B cell (primary cell): Measurements from ENCODE around the gene PNLIPRP2. TPM values are rescaled to one million over a fixed set of nuclear protein-coding genes. Genes with fewer than 3 reads are reported as not detected.

Experiments
- ATAC-seq: fragments of 200-7000 bp; cut with Tn5 transposase; one replicate; pipeline ENCODE4 v1.10.0; 2021; ENCODE audit warnings: low read depth, mild to moderate bottlenecking, moderate number of reproducible peaks, moderate library complexity
- CTCF ChIA-PET: fragments of 350-600 bp; sonication (Branson Sonifier 250); formaldehyde crosslinking; loops from one replicate; lab custom pipeline; 2021; ENCODE audit warnings: antibody characterized with exemption, inconsistent platforms; lab: Charles Lee
- POLR2A ChIA-PET: fragments of 350-600 bp; sonication (Branson Sonifier 250); formaldehyde crosslinking; loops from one replicate; lab custom pipeline; 2021; ENCODE audit warnings: antibody characterized with exemption; lab: Charles Lee
- DNase-seq: peaks from one replicate; pipeline ENCODE4 v3.0.0; 2013
- H2AFZ ChIP-seq: 2 replicates; pipeline ENCODE4 v1.6.1; 2012; ENCODE audit warnings: mild to moderate bottlenecking, low read depth, low read length; ENCODE audit not compliant: insufficient read depth, poor library complexity, severe bottlenecking
- H3K27ac ChIP-seq, 2 donors: 1 replicate in 1 of 2; 2 replicates in 1 of 2; pipeline ENCODE4 v1.5.1; 2012 to 2013; ENCODE audit warnings: low read length in 2 of 2, mild to moderate bottlenecking in 2 of 2, moderate library complexity in 1 of 2
- H3K27me3 ChIP-seq, 4 experiments: fragments of 200-600 bp in 1 of 4; sonication (generic) in 1 of 4; replicated peaks in 1 of 4; 1 replicate in 2 of 4; 2 replicates in 2 of 4; pipeline versions ENCODE4 v1.6.1 to v1.7.0; 2013 to 2016; ENCODE audit warnings: low read length in 3 of 4, mild to moderate bottlenecking in 2 of 4, mixed read lengths in 1 of 4, moderate library complexity in 1 of 4; ENCODE audit not compliant: insufficient read depth in 4 of 4, control insufficient read depth in 3 of 4; ENCODE audit errors: control extremely low read depth in 1 of 4
- H3K36me3 ChIP-seq, 2 experiments: replicated peaks in 1 of 2; 1 replicate in 1 of 2; 2 replicates in 1 of 2; pipeline versions ENCODE4 v1.6.1 to v1.7.1; 2013; ENCODE audit warnings: low read length in 1 of 2; ENCODE audit not compliant: insufficient read depth in 2 of 2, control insufficient read depth in 1 of 2; ENCODE audit errors: control extremely low read depth in 1 of 2, extremely low read depth in 1 of 2
- H3K4me1 ChIP-seq, 2 donors: fragments of 200-600 bp in 1 of 2; sonication (generic) in 1 of 2; 1 replicate in 1 of 2; 2 replicates in 1 of 2; pipeline versions ENCODE4 v1.5.1 to v1.6.1; 2013 to 2017; ENCODE audit warnings: low read length in 2 of 2; ENCODE audit not compliant: control insufficient read depth in 2 of 2, insufficient read depth in 2 of 2
- H3K4me2 ChIP-seq: replicated peaks from 2 replicates; pipeline ENCODE3; 2012; ENCODE audit warnings: mild to moderate bottlenecking, low read depth, low read length; ENCODE audit not compliant: poor library complexity, severe bottlenecking
- H3K4me3 ChIP-seq, 5 experiments: fragments of 200-600 bp in 1 of 5; sonication (generic) in 1 of 5; 1 replicate in 3 of 5; 2 replicates in 2 of 5; pipeline versions ENCODE4 v1.5.1 to v1.7.0; 2011 to 2016; ENCODE audit warnings: low read length in 4 of 5, mild to moderate bottlenecking in 4 of 5, low read depth in 2 of 5, control low read depth in 1 of 5, moderate library complexity in 1 of 5; ENCODE audit not compliant: insufficient read depth in 1 of 5; ENCODE audit errors: control extremely low read depth in 1 of 5, extremely low read depth in 1 of 5
- H3K79me2 ChIP-seq: fragments of 200-600 bp; sonication (generic); one replicate; pipeline ENCODE4 v1.6.0; 2016; ENCODE audit warnings: low read length; ENCODE audit not compliant: control insufficient read depth, insufficient read depth
- H3K9ac ChIP-seq: fragments of 200-600 bp; sonication (generic); 2 replicates; pipeline ENCODE4 v1.6.1; 2017; ENCODE audit warnings: mild to moderate bottlenecking, low read length, moderate library complexity
- H3K9me3 ChIP-seq, 3 donors: one replicate each; pipeline versions ENCODE4 v1.6.1 to v1.7.1; 2013; ENCODE audit warnings: low read length in 2 of 3; ENCODE audit not compliant: control insufficient read depth in 2 of 3, insufficient read depth in 1 of 3; ENCODE audit errors: control extremely low read depth in 1 of 3
- H4K20me1 ChIP-seq: 2 replicates; pipeline ENCODE4 v1.6.0; 2012; ENCODE audit warnings: mild to moderate bottlenecking, low read length; ENCODE audit not compliant: insufficient read depth, control insufficient read depth, poor library complexity, severe bottlenecking
- H3K27ac Mint-ChIP-seq: one replicate; pipeline ENCODE4 v1.8.0; 2021; ENCODE audit warnings: mixed read lengths
- H3K27me3 Mint-ChIP-seq: one replicate; pipeline ENCODE4 v1.8.0; 2021; ENCODE audit warnings: mixed read lengths
- H3K4me1 Mint-ChIP-seq: one replicate; pipeline ENCODE4 v1.8.0; 2021; ENCODE audit warnings: mixed read lengths
- H3K4me3 Mint-ChIP-seq: one replicate; pipeline ENCODE4 v1.8.0; 2021; ENCODE audit warnings: mixed read lengths
- H3K9me3 Mint-ChIP-seq: one replicate; pipeline ENCODE4 v1.8.0; 2022; ENCODE audit warnings: mixed read lengths; ENCODE audit not compliant: insufficient read depth
- CTCF ChIP-seq: fragments of 200-600 bp; IDR thresholded peaks from one replicate; pipeline ENCODE4 v1.8.0; 2022; ENCODE audit warnings: antibody characterized with exemption, mild to moderate bottlenecking
- EZH2 ChIP-seq: IDR thresholded peaks from 2 replicates; pipeline ENCODE4 v1.6.1; 2012; ENCODE audit warnings: borderline replicate concordance, low read depth, mild to moderate bottlenecking, moderate library complexity, low read length; ENCODE audit not compliant: insufficient read depth, poor library complexity, severe bottlenecking
- WGBS: methylation state at CpG from one replicate; pipeline ENCODE4 v1.1.5; 2013; ENCODE audit warnings: missing lambda C conversion rate; ENCODE audit not compliant: insufficient coverage; 5-methylcytosine and 5-hydroxymethylcytosine counted together
- intact Hi-C: fragments of 100-400 bp; cut with micrococcal nuclease; formaldehyde crosslinking; loops from one replicate; pipeline ENCODE4 v1.10.0; 2022
- polyA plus RNA-seq: library from polyadenylated mRNA; depleted of rRNA; stranded (reverse); fragments of >200 nt; gene quantifications from 2 replicates; pipeline ENCODE4 v1.2.3, GENCODE V29; 2012
- total RNA-seq, 2 donors: library from RNA; stranded (reverse); fragments of 120-200 nt in 1 of 2; gene quantifications; 1 replicate in 1 of 2; 2 replicates in 1 of 2; pipeline versions ENCODE4 v1.2.3 to v1.2.4, GENCODE V29; 2013 to 2022

Gene PNLIPRP2
- total and polyA plus RNA-seq, 2 donors (not counting 1 experiment from before 2014, with no cell fraction given), result not detected

GRCh38 chr10:116631871-116632295 is 11.1 kb downstream of the PNLIPRP2 start:
- no peaks in the 10 kb centered on the region for H3K9me3 Mint-ChIP-seq
- no peak overlapping the region for H3K4me3 Mint-ChIP-seq
- TF ChIP-seq EZH2 (no peak), CTCF (no peak)
- H3K4me1 Mint-ChIP-seq, result no peaks in the 10 kb centered on the region
- 81% methylated on average over 5 of the region's 6 CpGs for WGBS
- ATAC-seq (no peak), DNase-seq (no peak)
- peaks cover 6% of the 10 kb centered on the region for H3K27me3 Mint-ChIP-seq
- Histone ChIP-seq H3K27me3 (peaks cover 0 to 2% (median 0%) of the 10 kb centered on the region in 4 experiments), H2AFZ (no peak overlapping the region), H3K27ac (no peak overlapping the region), H3K4me2 (no peak overlapping the region), H3K9ac (no peak overlapping the region), H3K36me3 (no peaks in the 10 kb centered on the region), H3K4me1 (no peaks in the 10 kb centered on the region), H3K79me2 (no peaks in the 10 kb centered on the region), H3K9me3 (peaks cover 0 to 6% (median 0%) of the 10 kb centered on the region in 3 donors), H3K4me3 (no peak overlapping the region), H4K20me1 (no peaks in the 10 kb centered on the region)
- ChIA-PET CTCF (no interaction called here), POLR2A (no interaction called here)
- no peak overlapping the region for H3K27ac Mint-ChIP-seq
- intact Hi-C loops, result no loop called here

- Mint-ChIP-seq H3K27me3 (peaks cover 6% of the 10 kb centered on the region), H3K27ac (no peak overlapping the region), H3K4me3 (no peak overlapping the region), H3K9me3 (no peaks in the 10 kb centered on the region), H3K4me1 (no peaks in the 10 kb centered on the region)
- H3K4me2 ChIP-seq, result no peak overlapping the region
- H3K27me3 ChIP-seq, result no peaks in the 10 kb centered on the region
- POLR2A ChIA-PET, result no interaction called here
- WGBS, result 94% methylated on average over 15 of the region's 17 CpGs
- no peaks in the 10 kb centered on the region for H3K79me2 ChIP-seq
- intact Hi-C loops, result no loop called here
- H3K4me3 ChIP-seq, result no peak overlapping the region
- H3K9ac ChIP-seq, result no peak overlapping the region
- TF ChIP-seq EZH2 (no peak), CTCF (no peak)
- H3K27ac ChIP-seq, result no peak overlapping the region
- no peaks in the 10 kb centered on the region for H3K36me3 ChIP-seq
- no peaks in the 10 kb centered on the region for H3K4me1 ChIP-seq
- DNase-seq, result no peak
- ATAC-seq, result no peak
- H2AFZ ChIP-seq, result no peak overlapping the region
- peaks cover 0 to 6% (median 0%) of the 10 kb centered on the region in 3 donors for H3K9me3 ChIP-seq
- CTCF ChIA-PET, result no interaction called here
- H4K20me1 ChIP-seq, result no peaks in the 10 kb centered on the region
Measured at GRCh38 chr10:116632596-116633215, 12.0 kb downstream of the PNLIPRP2 start.
